ENCODE results near the gene CCDC80.

Gene CCDC80

GRCh38 chr3:112623717-112624116, 17.2 kb downstream of the CCDC80 start:
- no peak for DNase-seq (ENCODE audit: low read depth)
- TF ChIP-seq, protein P1, sequence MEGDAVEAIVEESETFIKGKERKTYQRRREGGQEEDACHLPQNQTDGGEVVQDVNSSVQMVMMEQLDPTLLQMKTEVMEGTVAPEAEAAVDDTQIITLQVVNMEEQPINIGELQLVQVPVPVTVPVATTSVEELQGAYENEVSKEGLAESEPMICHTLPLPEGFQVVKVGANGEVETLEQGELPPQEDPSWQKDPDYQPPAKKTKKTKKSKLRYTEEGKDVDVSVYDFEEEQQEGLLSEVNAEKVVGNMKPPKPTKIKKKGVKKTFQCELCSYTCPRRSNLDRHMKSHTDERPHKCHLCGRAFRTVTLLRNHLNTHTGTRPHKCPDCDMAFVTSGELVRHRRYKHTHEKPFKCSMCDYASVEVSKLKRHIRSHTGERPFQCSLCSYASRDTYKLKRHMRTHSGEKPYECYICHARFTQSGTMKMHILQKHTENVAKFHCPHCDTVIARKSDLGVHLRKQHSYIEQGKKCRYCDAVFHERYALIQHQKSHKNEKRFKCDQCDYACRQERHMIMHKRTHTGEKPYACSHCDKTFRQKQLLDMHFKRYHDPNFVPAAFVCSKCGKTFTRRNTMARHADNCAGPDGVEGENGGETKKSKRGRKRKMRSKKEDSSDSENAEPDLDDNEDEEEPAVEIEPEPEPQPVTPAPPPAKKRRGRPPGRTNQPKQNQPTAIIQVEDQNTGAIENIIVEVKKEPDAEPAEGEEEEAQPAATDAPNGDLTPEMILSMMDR (conservative IDR thresholded peaks at IDR 0.05; ENCODE audit: low read length): no peak
- H3K4me3 ChIP-seq (ENCODE audit: low read length): no peak overlapping the region

DNA sequence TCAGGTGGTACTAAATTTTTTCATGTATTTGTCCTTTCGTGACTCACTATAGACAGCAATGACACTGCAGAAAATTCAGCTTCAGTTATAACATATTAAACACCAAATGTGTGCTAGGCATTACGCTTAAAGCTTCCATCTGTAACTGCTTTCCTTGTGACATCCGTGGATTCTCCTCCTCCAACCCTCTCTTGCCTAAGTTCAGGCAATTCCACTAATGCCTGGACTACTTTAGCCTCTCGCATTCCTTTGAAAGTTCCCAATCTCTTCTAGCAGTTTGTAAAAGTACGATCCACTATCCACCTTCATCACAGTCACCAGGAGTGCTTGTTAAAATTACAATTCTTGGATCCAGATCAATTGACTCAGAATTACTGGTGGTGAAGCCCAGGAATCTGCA, 17.7 kb downstream of the CCDC80 start:
- TF ChIP-seq, protein P1 (conservative IDR thresholded peaks at IDR 0.05; ENCODE audit: low read length): no peak
- peak; percentile 51 for DNase-seq (ENCODE audit: low read depth)
- H3K4me3 ChIP-seq (ENCODE audit: low read length): no peak overlapping the region

DNA sequence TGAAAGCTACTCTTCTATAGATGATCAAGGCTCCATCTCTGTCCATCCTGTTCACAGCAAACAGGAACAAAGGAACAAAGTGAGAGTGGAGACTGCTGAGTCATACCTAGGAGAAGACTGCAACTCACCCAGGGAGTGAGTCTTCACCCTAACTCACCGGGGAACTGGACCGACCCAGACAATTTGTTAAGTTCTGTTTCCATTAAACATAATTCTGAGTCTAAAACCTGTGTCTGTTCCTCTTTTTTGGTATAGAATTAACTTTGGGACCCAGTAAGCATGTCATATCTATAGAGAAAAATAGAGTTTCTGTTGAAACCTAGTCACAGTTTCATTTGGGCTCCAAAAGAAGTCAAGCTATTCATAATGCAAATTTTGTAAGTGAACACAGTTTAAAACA, 21.6 kb downstream of the CCDC80 start:
- TF ChIP-seq, protein P1 (conservative IDR thresholded peaks at IDR 0.05; ENCODE audit: low read length): no peak
- no peak for DNase-seq (ENCODE audit: low read depth)

DNA sequence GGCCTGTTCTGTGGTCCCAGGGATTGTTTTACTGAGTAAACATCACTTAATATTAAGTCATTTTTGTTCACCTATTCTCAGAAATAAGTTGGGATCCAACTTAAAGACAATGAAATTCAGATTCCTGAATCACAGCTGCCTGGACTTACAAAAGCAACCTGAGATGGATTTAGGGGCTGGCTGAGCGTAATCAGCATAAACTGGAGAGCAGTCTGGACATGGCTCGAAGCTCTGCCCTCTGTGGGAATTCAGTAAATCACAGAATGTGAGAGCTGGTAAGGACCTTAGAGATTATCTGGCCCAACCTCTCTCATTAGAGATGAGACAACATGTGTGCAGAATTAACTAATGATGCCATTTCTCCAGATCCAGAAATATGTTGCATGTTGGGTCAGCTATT, 23.7 kb downstream of the CCDC80 start:
- TF ChIP-seq, protein P1 (conservative IDR thresholded peaks at IDR 0.05; ENCODE audit: low read length): no peak
- no peak for DNase-seq (ENCODE audit: low read depth)
- H3K4me3 ChIP-seq (ENCODE audit: low read length): no peak overlapping the region

More for the DNA sequence above, 21.6 kb downstream of the CCDC80 start:
- no peak overlapping the region for H3K4me3 ChIP-seq (ENCODE audit: low read length)

GRCh38 chr3:112615989-112616731, 24.8 kb downstream of the CCDC80 start:
- DNase-seq (ENCODE audit: low read depth): no peak
- no peak overlapping the region for H3K4me3 ChIP-seq (ENCODE audit: low read length)
- TF ChIP-seq, protein P1 (conservative IDR thresholded peaks at IDR 0.05; ENCODE audit: low read length): no peak

DNA sequence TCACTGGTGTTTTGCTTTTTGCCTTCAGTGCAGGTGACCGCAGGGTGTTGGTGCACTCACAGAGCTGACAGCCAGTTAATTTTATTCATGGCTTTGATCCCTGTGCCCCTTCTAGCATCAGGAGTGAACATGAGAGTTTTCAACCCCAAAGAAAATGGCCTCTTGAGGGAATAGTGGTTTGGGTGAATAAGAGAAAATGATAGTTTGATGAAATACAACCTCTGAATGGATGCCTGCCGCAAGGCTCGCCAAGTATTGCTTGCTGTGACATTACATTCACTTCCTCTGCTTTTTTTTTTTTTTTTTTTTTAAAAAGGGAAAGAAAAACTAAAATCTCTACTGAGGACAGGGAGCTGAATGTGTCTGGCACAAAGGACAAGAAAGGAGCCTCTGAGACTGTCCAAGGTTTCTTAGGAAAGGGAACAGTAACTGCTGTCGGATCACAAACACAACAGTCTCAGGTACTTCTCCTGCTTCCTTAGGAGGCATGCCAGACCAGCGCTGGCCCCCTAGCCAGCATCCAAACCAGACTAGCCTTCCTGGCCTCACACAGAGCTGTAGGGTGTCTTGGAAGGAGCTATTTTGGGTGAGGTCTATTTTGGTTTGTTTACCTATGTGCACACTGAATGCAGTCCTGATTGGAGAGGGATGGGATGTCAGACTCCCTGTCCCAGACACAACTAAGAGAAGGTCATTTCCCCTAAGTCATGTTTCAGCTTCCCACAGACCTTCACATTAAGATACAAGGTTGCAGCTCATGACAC, 29.0 kb downstream of the CCDC80 start:
- no peak overlapping the region for H3K4me3 ChIP-seq (ENCODE audit: low read length)
- TF ChIP-seq, protein P1 (conservative IDR thresholded peaks at IDR 0.05; ENCODE audit: low read length): no peak
- no peak for DNase-seq (ENCODE audit: low read depth)

DNA sequence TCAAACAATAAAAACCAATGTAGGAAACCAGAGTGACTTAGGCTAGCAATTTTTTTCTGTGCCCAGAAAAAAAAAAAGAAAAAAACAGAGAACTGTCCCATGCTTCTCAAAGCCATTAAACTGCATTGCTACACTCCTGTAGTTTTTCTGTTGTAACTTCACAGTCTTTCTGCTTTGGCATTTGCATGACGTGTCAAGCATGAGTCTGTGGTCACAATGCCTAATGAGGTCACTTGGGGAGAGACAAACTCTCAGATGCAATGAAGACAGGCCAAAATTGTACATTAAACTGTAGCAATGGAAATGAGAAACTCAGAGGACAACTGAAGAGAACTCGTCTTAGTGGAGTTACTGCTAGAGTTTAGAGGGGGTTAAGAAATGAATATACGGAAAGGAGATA, 30.8 kb downstream of the CCDC80 start:
- DNase-seq (ENCODE audit: low read depth): peak; percentile 91
- TF ChIP-seq, protein P1 (conservative IDR thresholded peaks at IDR 0.05; ENCODE audit: low read length): no peak
- no peak overlapping the region for H3K4me3 ChIP-seq (ENCODE audit: low read length)

Measured in AG10803 (cell line).